SJSA1 (cell line): Measurements from ENCODE around the gene AOC1. TPM values are rescaled to one million over a fixed set of nuclear protein-coding genes. Genes with fewer than 3 reads are reported as not detected.
A peak's percentile ranks its signal among the peaks of the same experiment; 100 is the strongest.

ENCODE experiments used
- DNase-seq, 2 experiments: peaks; one replicate each; pipeline ENCODE4 v3.0.0-alpha.2; 2015 to 2020; ENCODE audit warnings: low spot score in 2 of 2, low read depth in 1 of 2
- H3K27ac ChIP-seq: fragments of 250-450 bp; sonication (Bioruptor Pico); 2 replicates; pipeline ENCODE4 v1.5.1; 2020; ENCODE audit warnings: mild to moderate bottlenecking, moderate library complexity
- H3K27me3 ChIP-seq: fragments of 250-450 bp; sonication (Bioruptor Pico); replicated peaks from 2 replicates; pipeline ENCODE4 v1.5.1; 2020; ENCODE audit warnings: mild to moderate bottlenecking, moderate library complexity
- H3K36me3 ChIP-seq: fragments of 250-450 bp; sonication (Bioruptor Pico); 2 replicates; pipeline ENCODE4 v1.5.1; 2020; ENCODE audit warnings: mild to moderate bottlenecking
- H3K4me1 ChIP-seq: fragments of 250-450 bp; sonication (Bioruptor Pico); replicated peaks from 2 replicates; pipeline ENCODE4 v1.6.1; 2021; ENCODE audit warnings: mild to moderate bottlenecking
- H3K4me3 ChIP-seq: fragments of 250-450 bp; sonication (Bioruptor Pico); 2 replicates; pipeline ENCODE4 v1.5.1; 2020; ENCODE audit warnings: mild to moderate bottlenecking
- H3K9me3 ChIP-seq: fragments of 250-450 bp; sonication (Bioruptor Pico); replicated peaks from 2 replicates; pipeline ENCODE4 v1.5.1; 2020; ENCODE audit warnings: mild to moderate bottlenecking
- total RNA-seq: library from RNA; depleted of rRNA; stranded (reverse); fragments of >200 nt; shearing (Covaris generic); gene quantifications from 2 replicates; pipeline ENCODE4 v1.2.3, GENCODE V29; 2014

The AOC1 gene
- total RNA-seq, 1 experiment from 2014 or later = not detected

GRCh38 chr7:150824379-150825177, 27.7 kb upstream of the AOC1 start:
- Histone ChIP-seq H3K27ac (no peak overlapping the region), H3K9me3 (no peaks in the 10 kb centered on the region), H3K4me1 (no peaks in the 10 kb centered on the region), H3K27me3 (peaks cover 4% of the 10 kb centered on the region; the same call in 1 of the 2 replicates), H3K4me3 (no peak overlapping the region), H3K36me3 (no peaks in the 10 kb centered on the region)
- no peak for DNase-seq

- no peak for DNase-seq
- H3K9me3 ChIP-seq = no peaks in the 10 kb centered on the region
- no peaks in the 10 kb centered on the region for H3K4me1 ChIP-seq
- H3K4me3 ChIP-seq = no peak overlapping the region
- no peak overlapping the region for H3K27ac ChIP-seq
- no peaks in the 10 kb centered on the region for H3K36me3 ChIP-seq
- H3K27me3 ChIP-seq = peaks cover 4% of the 10 kb centered on the region; the same call in 1 of the 2 replicates
Observed at GRCh38 chr7:150826061-150826849, 26.1 kb upstream of the AOC1 start.

- Histone ChIP-seq H3K9me3 (no peaks in the 10 kb centered on the region), H3K27me3 (no peaks in the 10 kb centered on the region; the same call in 1 of the 2 replicates), H3K36me3 (no peaks in the 10 kb centered on the region), H3K4me3 (no peak overlapping the region), H3K4me1 (no peaks in the 10 kb centered on the region), H3K27ac (no peak overlapping the region)
- no peak for DNase-seq
Observed at GRCh38 chr7:150828384-150828783, 23.9 kb upstream of the AOC1 start.

GRCh38 chr7:150829426-150829825, 22.9 kb upstream of the AOC1 start:
- H3K4me3 ChIP-seq = no peak overlapping the region
- H3K27me3 ChIP-seq = no peaks in the 10 kb centered on the region; the same call in 1 of the 2 replicates
- H3K9me3 ChIP-seq = no peaks in the 10 kb centered on the region
- no peak overlapping the region for H3K27ac ChIP-seq
- no peak for DNase-seq
- no peaks in the 10 kb centered on the region for H3K36me3 ChIP-seq
- H3K4me1 ChIP-seq = no peaks in the 10 kb centered on the region

- Histone ChIP-seq H3K9me3 (no peaks in the 10 kb centered on the region), H3K27me3 (no peaks in the 10 kb centered on the region; the same call in 1 of the 2 replicates), H3K36me3 (no peaks in the 10 kb centered on the region), H3K4me1 (no peaks in the 10 kb centered on the region), H3K27ac (no peak overlapping the region), H3K4me3 (no peak overlapping the region)
- DNase-seq = no peak
Observed at GRCh38 chr7:150830937-150831336, 21.4 kb upstream of the AOC1 start.

GRCh38 chr7:150831851-150832250, 20.5 kb upstream of the AOC1 start:
- H3K27ac ChIP-seq = no peak overlapping the region
- no peaks in the 10 kb centered on the region for H3K4me1 ChIP-seq
- H3K4me3 ChIP-seq = no peak overlapping the region
- no peaks in the 10 kb centered on the region for H3K36me3 ChIP-seq
- no peak for DNase-seq
- no peaks in the 10 kb centered on the region for H3K27me3 ChIP-seq
- no peaks in the 10 kb centered on the region for H3K9me3 ChIP-seq

GRCh38 chr7:150835019-150835418, 17.3 kb upstream of the AOC1 start:
- DNase-seq = no peak
- Histone ChIP-seq H3K4me3 (no peak overlapping the region), H3K27ac (no peak overlapping the region), H3K27me3 (peaks cover 3% of the 10 kb centered on the region; the same call in 1 of the 2 replicates), H3K9me3 (no peaks in the 10 kb centered on the region), H3K36me3 (no peaks in the 10 kb centered on the region), H3K4me1 (no peaks in the 10 kb centered on the region)

GRCh38 chr7:150835702-150836280, 16.5 kb upstream of the AOC1 start:
- H3K27ac ChIP-seq = no peak overlapping the region
- DNase-seq = no peak
- H3K4me1 ChIP-seq = no peaks in the 10 kb centered on the region
- H3K9me3 ChIP-seq = no peaks in the 10 kb centered on the region
- H3K27me3 ChIP-seq = peaks cover 9% of the 10 kb centered on the region; the same call in 1 of the 2 replicates
- H3K36me3 ChIP-seq = no peaks in the 10 kb centered on the region
- no peak overlapping the region for H3K4me3 ChIP-seq

- H3K4me1 ChIP-seq = no peaks in the 10 kb centered on the region
- H3K4me3 ChIP-seq = no peak overlapping the region
- no peaks in the 10 kb centered on the region for H3K36me3 ChIP-seq
- peak in 1 of 2 experiments; percentile 3 for DNase-seq
- H3K27me3 ChIP-seq = peaks cover 13% of the 10 kb centered on the region; the same call in 1 of the 2 replicates
- H3K27ac ChIP-seq = no peak overlapping the region
- no peaks in the 10 kb centered on the region for H3K9me3 ChIP-seq
Observed at GRCh38 chr7:150838965-150839650, 13.2 kb upstream of the AOC1 start.

- Histone ChIP-seq H3K36me3 (no peaks in the 10 kb centered on the region), H3K4me3 (no peak overlapping the region), H3K27me3 (peaks cover 13% of the 10 kb centered on the region; the same call in 1 of the 2 replicates), H3K9me3 (no peaks in the 10 kb centered on the region), H3K4me1 (no peaks in the 10 kb centered on the region), H3K27ac (no peak overlapping the region)
- DNase-seq = peak in 1 of 2 experiments; percentile 19
Observed at GRCh38 chr7:150842018-150842417, 10.3 kb upstream of the AOC1 start.

- peaks cover 13% of the 10 kb centered on the region; the same call in 1 of the 2 replicates for H3K27me3 ChIP-seq
- H3K4me1 ChIP-seq = no peaks in the 10 kb centered on the region
- H3K27ac ChIP-seq = no peak overlapping the region
- H3K4me3 ChIP-seq = no peak overlapping the region
- H3K9me3 ChIP-seq = no peaks in the 10 kb centered on the region
- DNase-seq = peak in 1 of 2 experiments; percentile 16
- H3K36me3 ChIP-seq = no peaks in the 10 kb centered on the region
Observed at GRCh38 chr7:150842716-150843115, 9.6 kb upstream of the AOC1 start.

- no peaks in the 10 kb centered on the region for H3K36me3 ChIP-seq
Observed at GRCh38 chr7:150845421-150845861, 6.9 kb upstream of the AOC1 start.

More at GRCh38 chr7:150845421-150845861, 6.9 kb upstream of the AOC1 start:
- no peak overlapping the region for H3K4me3 ChIP-seq
- no peaks in the 10 kb centered on the region for H3K9me3 ChIP-seq
- no peak overlapping the region for H3K27ac ChIP-seq
- H3K27me3 ChIP-seq = peaks cover 13% of the 10 kb centered on the region
- DNase-seq = no peak
- no peaks in the 10 kb centered on the region for H3K4me1 ChIP-seq
